ENCODE measurements around the gene ATP5PF. TPM values are rescaled to one million over a fixed set of nuclear protein-coding genes. Genes with fewer than 3 reads are reported as not detected.

Gene ATP5PF
- total and polyA plus RNA-seq, 2 donors (not counting 3 experiments of a cell fraction or from before 2014, with no cell fraction given): 132 to 194 TPM

DNA sequence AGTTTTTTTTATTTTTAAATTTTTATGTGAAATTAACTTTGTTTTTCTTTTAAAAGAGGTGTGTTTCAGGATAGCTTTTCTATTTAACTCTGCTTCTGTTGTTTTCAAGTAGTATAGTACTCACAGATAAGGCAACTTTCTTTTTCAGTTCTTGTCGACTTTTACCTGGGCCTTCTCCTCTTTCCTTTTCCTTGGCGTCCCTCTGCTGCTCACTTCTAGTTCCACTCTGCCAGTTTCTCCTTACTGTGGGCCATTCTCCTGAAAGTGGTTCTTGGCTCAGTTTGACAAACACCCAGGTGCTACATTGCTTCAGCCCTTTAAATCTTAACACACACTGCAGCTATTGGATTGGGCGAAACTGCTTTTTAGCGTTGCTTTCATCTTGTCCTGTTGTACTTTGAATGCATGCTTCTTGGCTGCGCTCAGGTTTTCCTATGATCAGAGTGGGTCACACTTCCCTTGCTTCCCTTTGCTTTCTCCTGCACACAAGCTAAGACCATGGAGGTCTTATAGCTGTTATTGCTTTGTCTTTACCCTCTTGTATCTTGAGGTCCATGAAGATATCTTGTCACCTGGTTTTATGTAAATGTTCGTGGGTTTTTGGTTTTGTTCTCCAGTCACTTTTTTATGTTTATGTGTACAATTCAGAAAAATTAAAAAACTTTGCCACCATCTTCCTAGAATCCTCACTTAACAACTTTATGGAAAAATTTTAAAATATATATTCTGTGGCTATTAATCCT, 21.7 kb upstream of the ATP5PF start:
- peaks cover 10% of the 10 kb centered on the region for H3K4me1 ChIP-seq (ENCODE audit: control insufficient read depth, extremely low read depth, insufficient read depth, low read length)
- no peaks in the 10 kb centered on the region for H3K9me1 ChIP-seq (replicated peaks; ENCODE audit: control insufficient read depth, extremely low read depth, insufficient read depth, low read length)
- POLR2A ChIA-PET: no interaction called here
- H3K4me3 ChIP-seq (replicated peaks in 1 of 3; ENCODE audit: insufficient read depth in 1 of 3, low read depth in 1 of 3, low read length in 3 of 3): no peak overlapping the region
- intact Hi-C loops (cut with micrococcal nuclease): no loop called here
- no TSS peak for BruUV-seq (replicated peaks)
- H3K36me3 ChIP-seq (ENCODE audit: control insufficient read depth in 2 of 2, extremely low read depth in 1 of 2, insufficient read depth in 2 of 2, low read length in 2 of 2): peaks cover 7 to 11% of the 10 kb centered on the region in 2 experiments
- no peak overlapping the region for H3K4me2 ChIP-seq (ENCODE audit: insufficient read depth, low read length)
- no peaks in the 10 kb centered on the region for H3K27me3 ChIP-seq (ENCODE audit: control insufficient read depth in 2 of 2, insufficient read depth in 2 of 2, low read length in 2 of 2)
- no peak overlapping the region for H2AFZ ChIP-seq (ENCODE audit: low read depth, low read length)
- H3K9me3 ChIP-seq (replicated peaks; ENCODE audit: control insufficient read depth, insufficient read depth, low read length): no peaks in the 10 kb centered on the region
- no peak for FAIRE-seq
- no peak overlapping the region for H3K27ac ChIP-seq (ENCODE audit: insufficient read depth, low read depth, low read length)
- CTCF ChIA-PET: interaction anchor here (1.7 to 2.2 kb wide), 2 partner anchors 8 to 45 kb away, joined by 5 to 7 read pairs; no protein-coding TSS in a partner anchor
- TF ChIP-seq MYC (IDR thresholded peaks at IDR 0.05; ENCODE audit: low read depth, low read length): no peak
- TF ChIP-seq, protein P1, sequence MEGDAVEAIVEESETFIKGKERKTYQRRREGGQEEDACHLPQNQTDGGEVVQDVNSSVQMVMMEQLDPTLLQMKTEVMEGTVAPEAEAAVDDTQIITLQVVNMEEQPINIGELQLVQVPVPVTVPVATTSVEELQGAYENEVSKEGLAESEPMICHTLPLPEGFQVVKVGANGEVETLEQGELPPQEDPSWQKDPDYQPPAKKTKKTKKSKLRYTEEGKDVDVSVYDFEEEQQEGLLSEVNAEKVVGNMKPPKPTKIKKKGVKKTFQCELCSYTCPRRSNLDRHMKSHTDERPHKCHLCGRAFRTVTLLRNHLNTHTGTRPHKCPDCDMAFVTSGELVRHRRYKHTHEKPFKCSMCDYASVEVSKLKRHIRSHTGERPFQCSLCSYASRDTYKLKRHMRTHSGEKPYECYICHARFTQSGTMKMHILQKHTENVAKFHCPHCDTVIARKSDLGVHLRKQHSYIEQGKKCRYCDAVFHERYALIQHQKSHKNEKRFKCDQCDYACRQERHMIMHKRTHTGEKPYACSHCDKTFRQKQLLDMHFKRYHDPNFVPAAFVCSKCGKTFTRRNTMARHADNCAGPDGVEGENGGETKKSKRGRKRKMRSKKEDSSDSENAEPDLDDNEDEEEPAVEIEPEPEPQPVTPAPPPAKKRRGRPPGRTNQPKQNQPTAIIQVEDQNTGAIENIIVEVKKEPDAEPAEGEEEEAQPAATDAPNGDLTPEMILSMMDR (IDR thresholded peaks at IDR 0.05; ENCODE audit: extremely low read depth in 1 of 2, insufficient read depth in 1 of 2, low read depth in 1 of 2, low read length in 2 of 2): no peak
- peak; percentile 35 for DNase-seq (ENCODE audit: low read depth, low spot score)
- dilution Hi-C loops (cut with MboI; ENCODE audit: extremely low pct_ligation_motif_present, low sequenced_read_pairs): no loop called here
- no peak overlapping the region for H3K9ac ChIP-seq (replicated peaks; ENCODE audit: extremely low read depth, insufficient read depth, low read length)
- no peaks in the 10 kb centered on the region for H4K20me1 ChIP-seq (replicated peaks; ENCODE audit: control insufficient read depth, extremely low read depth, insufficient read depth, low read length)
- H3K79me2 ChIP-seq (ENCODE audit: control insufficient read depth, insufficient read depth, low read length): no peaks in the 10 kb centered on the region

DNA sequence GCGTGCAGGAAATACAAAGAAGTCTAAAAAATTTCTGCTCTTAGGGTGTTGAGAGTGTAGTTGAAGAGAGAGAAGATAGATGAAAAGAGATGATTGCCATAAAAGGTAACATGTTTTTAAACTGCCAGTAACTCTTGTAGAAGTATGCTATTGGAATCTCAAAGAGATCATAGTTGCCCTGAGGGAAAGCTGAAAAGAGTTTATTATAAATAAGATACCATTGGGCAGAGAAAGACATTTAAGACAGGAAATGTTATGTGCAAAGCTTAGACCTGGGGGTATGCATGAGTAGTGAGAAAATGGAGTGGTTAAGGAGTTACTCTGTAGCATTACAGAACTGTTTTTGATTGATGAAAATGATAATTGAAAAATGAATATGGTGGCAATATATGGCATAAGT, 17.7 kb upstream of the ATP5PF start:
- Histone ChIP-seq H4K20me1 (replicated peaks; ENCODE audit: control insufficient read depth, extremely low read depth, insufficient read depth, low read length) (no peaks in the 10 kb centered on the region), H3K27ac (ENCODE audit: insufficient read depth, low read depth, low read length) (no peak overlapping the region), H3K4me1 (ENCODE audit: control insufficient read depth, extremely low read depth, insufficient read depth, low read length) (peaks cover 4% of the 10 kb centered on the region), H3K27me3 (ENCODE audit: control insufficient read depth in 2 of 2, insufficient read depth in 2 of 2, low read length in 2 of 2) (no peaks in the 10 kb centered on the region), H3K9me3 (replicated peaks; ENCODE audit: control insufficient read depth, insufficient read depth, low read length) (no peaks in the 10 kb centered on the region), H3K4me3 (replicated peaks in 1 of 3; ENCODE audit: insufficient read depth in 1 of 3, low read depth in 1 of 3, low read length in 3 of 3) (no peak overlapping the region), H2AFZ (ENCODE audit: low read depth, low read length) (no peak overlapping the region), H3K9me1 (replicated peaks; ENCODE audit: control insufficient read depth, extremely low read depth, insufficient read depth, low read length) (no peaks in the 10 kb centered on the region), H3K79me2 (ENCODE audit: control insufficient read depth, insufficient read depth, low read length) (no peaks in the 10 kb centered on the region), H3K36me3 (ENCODE audit: control insufficient read depth in 2 of 2, extremely low read depth in 1 of 2, insufficient read depth in 2 of 2, low read length in 2 of 2) (peaks cover 5 to 7% of the 10 kb centered on the region in 2 experiments), H3K4me2 (ENCODE audit: insufficient read depth, low read length) (no peak overlapping the region), H3K9ac (replicated peaks; ENCODE audit: extremely low read depth, insufficient read depth, low read length) (no peak overlapping the region)
- no peak for TF ChIP-seq MYC (IDR thresholded peaks at IDR 0.05; ENCODE audit: low read depth, low read length)
- TF ChIP-seq POLR2AphosphoS5 (IDR thresholded peaks at IDR 0.05; ENCODE audit: insufficient read depth, low read depth, low read length): no peak
- no peak for TF ChIP-seq JUN (IDR thresholded peaks at IDR 0.05; ENCODE audit: borderline replicate concordance, insufficient read depth, insufficient read length, low read depth)
- no peak for TF ChIP-seq POLR2A (IDR thresholded peaks at IDR 0.05; ENCODE audit: low read depth, low read length)
- TF ChIP-seq, protein P2, sequence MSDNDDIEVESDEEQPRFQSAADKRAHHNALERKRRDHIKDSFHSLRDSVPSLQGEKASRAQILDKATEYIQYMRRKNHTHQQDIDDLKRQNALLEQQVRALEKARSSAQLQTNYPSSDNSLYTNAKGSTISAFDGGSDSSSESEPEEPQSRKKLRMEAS (IDR thresholded peaks at IDR 0.05; ENCODE audit: insufficient read depth, insufficient read length): no peak
- no peak for TF ChIP-seq EZH2 (IDR thresholded peaks at IDR 0.05; ENCODE audit: borderline replicate concordance, low read depth, low read length, severe bottlenecking)
- no peak for TF ChIP-seq FOS (IDR thresholded peaks at IDR 0.05; ENCODE audit: borderline replicate concordance, insufficient read depth, low read length)
- TF ChIP-seq, protein P1 (IDR thresholded peaks at IDR 0.05; ENCODE audit: extremely low read depth in 1 of 2, insufficient read depth in 1 of 2, low read depth in 1 of 2, low read length in 2 of 2): no peak
- DNase-seq (ENCODE audit: low read depth, low spot score) (no peak), FAIRE-seq (no peak)
- BruUV-seq (replicated peaks): no TSS peak
- POLR2A ChIA-PET: no interaction called here
- CTCF ChIA-PET: interaction anchor here (1.8 to 1.9 kb wide), 2 partner anchors 9 to 10 kb away, joined by 5 to 7 read pairs; no protein-coding TSS in a partner anchor
- dilution Hi-C loops (cut with MboI; ENCODE audit: extremely low pct_ligation_motif_present, low sequenced_read_pairs): no loop called here
- intact Hi-C loops (cut with micrococcal nuclease): no loop called here
